Hippocampal formation (tissue), 2 donors: ENCODE results near the gene KDM8.

Experiments
- DNase-seq, 2 donors: peaks; one replicate each; lab custom pipeline; 2025; lab: John Stamatoyannopoulos, UW

The KDM8 gene

GRCh38 chr16:27203507-27204311 is at the start of gene KDM8:
KDM8 (plus strand) TSS chr16:27203526; CDS start chr16:27210124, 6,598 bp downstream.
- peak; percentile 99 for DNase-seq

GRCh38 chr16:27154705-27155521 is 48.4 kb upstream of the KDM8 start:
- DNase-seq, result no peak

- peak in 1 of 2 donors; percentile 14 for DNase-seq
Measured at GRCh38 chr16:27156579-27156978, 46.7 kb upstream of the KDM8 start.

- DNase-seq, result no peak
Measured at GRCh38 chr16:27161398-27161797, 41.9 kb upstream of the KDM8 start.

GRCh38 chr16:27164352-27164751 is 39.0 kb upstream of the KDM8 start:
- no peak for DNase-seq

- DNase-seq, result no peak
Measured at GRCh38 chr16:27165576-27165975, 37.8 kb upstream of the KDM8 start.

DNA sequence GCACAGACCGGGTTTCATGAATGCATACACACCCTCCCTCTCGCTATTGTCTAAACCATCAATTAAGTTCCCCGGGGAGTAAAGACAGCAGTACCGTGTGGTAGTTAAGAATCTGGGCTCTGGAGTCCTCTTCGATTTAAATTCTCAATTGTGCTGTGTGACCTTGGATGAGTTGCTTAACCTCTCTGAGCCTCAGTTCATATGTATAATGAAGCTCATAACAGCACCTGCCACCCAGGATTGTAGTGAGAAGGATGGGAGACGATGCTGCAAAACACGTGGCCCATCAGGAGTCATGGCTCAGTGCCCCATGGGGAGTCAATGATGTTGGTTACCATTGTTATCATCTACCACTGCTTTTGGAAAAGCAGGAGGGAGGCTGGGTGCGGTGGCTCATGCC is 34.5 kb upstream of the KDM8 start:
- no peak for DNase-seq

DNA sequence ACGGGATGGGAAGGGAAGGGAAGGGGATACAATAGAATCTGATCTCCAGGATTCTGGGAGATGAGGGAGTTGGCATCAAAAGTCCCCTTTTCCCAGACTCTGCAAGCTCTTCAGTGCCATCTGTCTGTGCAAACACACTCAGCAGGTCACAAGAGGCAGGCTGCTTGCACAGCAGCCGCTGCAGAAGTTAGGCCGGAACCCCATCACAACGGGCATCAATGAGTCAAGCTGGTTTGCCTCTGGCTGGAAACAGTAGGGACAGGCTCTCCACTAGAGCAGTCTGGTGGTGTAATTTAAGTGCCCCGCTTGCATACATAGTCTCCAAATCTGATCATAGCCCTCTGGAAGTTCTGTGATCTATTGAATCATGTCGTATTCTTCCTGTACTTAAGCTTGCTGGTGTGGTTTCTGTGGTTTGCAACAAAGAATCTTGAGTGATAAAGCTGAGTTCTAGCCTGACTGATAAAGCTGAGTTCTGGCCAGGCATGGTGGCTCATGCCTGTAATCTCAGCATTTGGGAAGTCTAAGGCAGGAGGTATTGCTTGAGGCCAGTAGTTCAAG is 33.7 kb upstream of the KDM8 start:
- DNase-seq, result no peak

DNA sequence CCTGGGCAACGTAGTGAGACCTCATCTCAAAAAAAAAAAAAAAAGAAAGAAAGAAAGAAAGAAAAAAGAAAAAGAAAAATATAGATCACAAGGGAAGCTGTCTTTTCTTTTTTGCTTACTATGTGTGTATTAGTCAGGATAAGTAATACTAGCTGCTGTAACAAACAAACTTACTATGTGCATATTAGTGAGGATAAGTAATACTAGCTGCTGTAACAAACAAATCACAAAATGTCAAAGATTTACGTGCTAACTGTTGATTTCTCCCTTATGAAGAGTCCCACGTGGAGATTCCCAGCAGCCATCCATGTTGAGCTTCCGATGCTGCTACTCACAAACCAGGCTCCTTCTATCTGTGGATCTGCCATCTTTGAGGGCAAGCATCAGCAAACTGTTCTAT is 31.7 kb upstream of the KDM8 start:
- no peak for DNase-seq

DNA sequence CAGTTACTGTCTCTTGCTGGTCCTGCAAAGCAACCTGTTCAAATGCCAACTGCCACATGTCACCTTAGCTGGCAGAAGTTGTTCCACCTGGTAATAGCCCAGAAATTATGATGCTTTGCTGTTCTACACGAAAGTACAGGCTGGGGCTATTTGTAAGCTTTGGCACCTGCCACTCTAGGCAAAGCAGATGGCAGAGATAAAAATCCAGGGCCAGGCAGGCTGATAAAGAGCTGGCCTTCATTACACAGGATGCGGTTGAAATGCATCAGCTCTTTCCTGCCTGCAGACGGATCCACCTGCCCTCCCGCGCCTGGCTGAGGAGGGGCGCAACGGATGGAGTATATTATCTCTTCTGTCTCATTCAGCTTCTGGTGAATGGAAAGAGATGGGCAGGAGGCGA is 29.3 kb upstream of the KDM8 start:
- DNase-seq, result no peak

GRCh38 chr16:27174798-27175197 is 28.5 kb upstream of the KDM8 start:
- DNase-seq, result no peak

DNA sequence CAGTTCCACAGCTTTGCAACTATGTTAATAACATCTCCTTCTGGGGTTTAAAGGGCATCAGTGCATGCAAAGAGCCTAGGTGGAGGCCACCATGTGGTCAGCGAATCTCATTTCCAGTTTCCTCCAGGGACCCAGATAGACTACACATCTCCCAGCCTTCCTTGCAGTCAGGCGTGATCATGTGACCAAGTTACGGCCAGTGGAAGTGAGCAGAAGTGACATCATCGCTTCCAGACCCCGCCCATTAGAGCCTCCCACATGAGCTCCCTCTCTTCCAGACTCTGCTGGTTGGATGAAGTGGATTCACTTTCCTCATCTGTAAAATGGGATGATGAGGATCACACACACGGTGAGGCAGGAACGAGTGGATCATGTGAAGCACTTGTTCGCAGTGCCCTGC is 27.4 kb upstream of the KDM8 start:
- no peak for DNase-seq

- DNase-seq, result no peak
Measured at GRCh38 chr16:27177031-27177774, 26.1 kb upstream of the KDM8 start.

- peak in 1 of 2 donors; percentile 33 for DNase-seq
Measured at GRCh38 chr16:27179500-27180072, 23.7 kb upstream of the KDM8 start.

- no peak for DNase-seq
Measured at GRCh38 chr16:27181019-27181790, 22.1 kb upstream of the KDM8 start.

DNA sequence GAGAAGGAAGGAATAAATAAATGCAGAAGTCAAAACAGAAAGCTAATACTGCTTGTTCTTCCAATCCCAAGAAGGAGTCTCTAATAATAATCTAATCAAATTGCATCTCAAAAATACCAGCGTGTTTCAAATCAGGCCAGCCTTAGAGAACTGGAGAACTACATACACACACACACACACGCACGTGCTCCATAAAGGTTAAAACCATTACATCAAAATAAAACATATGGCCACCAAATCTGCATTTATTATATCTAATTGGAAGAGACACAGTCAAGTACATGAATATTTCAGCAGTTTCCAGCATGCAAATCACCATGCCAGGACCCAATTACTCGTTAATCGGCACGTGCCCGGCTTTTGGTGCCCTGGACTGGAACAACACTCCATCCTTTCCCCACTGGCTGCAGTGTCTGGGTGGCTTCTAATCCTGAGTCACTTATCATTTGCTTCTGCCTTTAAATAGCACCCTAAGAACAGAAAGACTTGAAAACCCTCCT is 20.4 kb upstream of the KDM8 start:
- no peak for DNase-seq

DNA sequence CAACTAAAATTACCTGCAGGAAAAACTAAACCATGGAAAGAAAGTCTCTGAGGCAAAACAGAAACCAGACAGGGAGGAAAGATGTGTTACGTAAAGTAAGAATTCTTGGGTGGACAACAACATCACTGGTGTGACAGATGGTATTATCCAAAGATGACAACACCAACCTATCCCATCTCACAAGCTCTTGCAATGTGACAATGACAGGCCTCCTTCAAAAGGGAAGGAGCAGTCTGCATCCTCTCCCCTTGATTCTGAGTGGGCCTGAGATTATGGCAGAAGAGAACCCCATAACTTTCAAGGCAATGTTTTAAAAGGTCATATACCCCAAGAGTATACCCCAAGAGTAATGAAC is 17.6 kb upstream of the KDM8 start:
- no peak for DNase-seq

- no peak for DNase-seq
Measured at GRCh38 chr16:27188633-27189032, 14.7 kb upstream of the KDM8 start.

DNA sequence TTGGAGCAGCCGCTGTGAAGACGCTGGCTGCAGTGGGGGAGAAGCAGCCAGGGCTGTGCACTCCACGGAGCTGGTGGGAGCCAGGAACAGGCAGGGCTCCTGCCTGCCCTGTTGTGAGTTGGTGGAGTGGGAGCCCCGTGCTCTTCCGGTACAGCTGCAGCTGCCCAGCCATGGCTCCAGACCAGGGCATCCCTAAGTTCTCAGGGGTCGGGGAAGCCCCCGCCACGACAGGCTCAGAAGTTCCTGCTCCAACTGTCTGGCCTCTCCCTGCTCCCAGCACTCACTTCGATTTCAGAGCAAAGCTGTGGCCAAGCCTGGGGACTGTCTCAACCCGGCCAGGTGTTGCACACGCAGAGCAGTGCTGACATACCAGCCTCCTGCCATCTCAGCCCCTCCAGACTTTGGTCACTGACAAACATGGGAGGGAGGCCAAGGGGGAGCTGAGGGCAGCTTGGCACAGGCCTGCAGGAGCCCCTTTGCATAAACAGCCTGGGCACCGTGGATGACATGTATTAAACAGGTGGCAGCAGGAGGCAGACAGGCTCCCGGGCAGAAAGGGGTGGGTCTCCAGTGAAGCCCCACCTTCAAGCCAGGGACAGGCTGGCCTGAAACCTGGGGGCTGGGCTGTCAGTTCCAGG is 13.9 kb upstream of the KDM8 start:
- DNase-seq, result no peak

DNA sequence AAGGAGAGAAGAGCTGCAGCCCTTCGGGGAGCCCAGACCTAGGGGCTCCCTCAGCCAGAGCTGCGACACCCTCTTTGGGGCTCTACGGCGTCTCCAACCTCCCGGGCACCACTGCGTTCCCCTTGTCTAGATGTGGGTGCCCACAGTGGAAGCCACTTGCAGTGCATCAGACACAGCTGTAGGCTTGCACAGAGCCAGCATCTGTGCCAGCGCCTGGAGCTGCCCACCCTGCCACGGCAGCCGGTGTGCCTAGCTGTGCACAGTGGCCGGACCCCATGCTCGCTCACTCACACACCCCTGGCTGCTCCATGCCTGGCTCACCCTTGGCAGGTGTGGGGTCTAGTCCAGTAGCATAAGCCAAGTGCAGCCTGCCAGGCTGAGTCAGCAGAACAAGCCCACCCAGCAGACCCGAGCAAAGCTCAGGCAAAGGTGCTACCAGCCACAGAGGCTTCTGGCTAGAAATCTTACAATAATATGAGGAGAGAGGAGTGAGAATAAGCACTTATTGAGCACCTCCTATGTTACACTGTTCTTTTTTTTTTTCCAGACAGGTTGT is 12.9 kb upstream of the KDM8 start:
- no peak for DNase-seq
